Measurements from ENCODE around the gene MRPL48. TPM values are rescaled to one million over a fixed set of nuclear protein-coding genes. Genes with fewer than 3 reads are reported as not detected.

MRPL48 gene
- total and polyA plus RNA-seq, 2 of the 8 experiments (the other 6 are each of a cell fraction or from before 2014, with no cell fraction given) = 34.9 to 59.9 TPM

DNA sequence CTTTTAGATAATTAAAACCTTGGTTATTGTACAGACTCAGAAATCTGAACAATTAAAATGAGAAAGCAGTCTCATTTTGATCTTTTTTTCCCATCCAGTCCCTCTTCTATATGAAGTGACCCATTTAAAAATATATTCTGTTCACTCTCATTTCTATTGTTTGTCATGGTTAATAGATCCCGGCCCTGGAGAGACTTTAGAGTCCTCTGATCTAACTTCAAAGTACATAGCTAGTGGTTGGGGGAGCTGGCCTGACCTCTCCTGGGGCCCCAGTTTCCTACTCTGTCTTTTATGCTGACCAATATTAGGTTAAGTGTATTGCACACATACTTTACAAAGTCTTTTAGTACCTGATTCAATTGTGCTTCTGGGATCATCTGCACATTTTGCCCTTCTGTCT is 13.5 kb downstream of the MRPL48 start (continued):
- no peak for TF ChIP-seq GABPA (IDR thresholded peaks at IDR 0.05; ENCODE audit: borderline replicate concordance, insufficient read depth, low read length)
- no peak for TF ChIP-seq RNF2 (IDR thresholded peaks at IDR 0.05; ENCODE audit: borderline replicate concordance, low read depth, low read length, missing control alignments, poor library complexity, severe bottlenecking)
- TF ChIP-seq NANOG (IDR thresholded peaks at IDR 0.05; ENCODE audit: insufficient read depth, low read depth, low read length, poor library complexity, severe bottlenecking) = no peak
- TF ChIP-seq SIX5 (IDR thresholded peaks at IDR 0.05; ENCODE audit: low read depth, low read length) = no peak
- TF ChIP-seq SP2 (IDR thresholded peaks at IDR 0.05; ENCODE audit: low read length) = no peak
- TF ChIP-seq HDAC2 (IDR thresholded peaks at IDR 0.05; ENCODE audit: borderline replicate concordance in 1 of 2, low read depth in 2 of 2, low read length in 2 of 2) = no peak
